ENCODE measurements around the gene KNTC1. TPM values are rescaled to one million over a fixed set of nuclear protein-coding genes. Genes with fewer than 3 reads are reported as not detected.
A peak's percentile ranks its signal among the peaks of the same experiment; 100 is the strongest.
"Not testable (repeated sequence)": the region's sequence is repeated elsewhere in the genome, so short reads cannot be mapped to it uniquely, and the experiment has no call there.

KNTC1 gene
- polyA plus RNA-seq, 2 of the 4 experiments (the other 2 are of a cell fraction) = 30.6 to 68.7 TPM

DNA sequence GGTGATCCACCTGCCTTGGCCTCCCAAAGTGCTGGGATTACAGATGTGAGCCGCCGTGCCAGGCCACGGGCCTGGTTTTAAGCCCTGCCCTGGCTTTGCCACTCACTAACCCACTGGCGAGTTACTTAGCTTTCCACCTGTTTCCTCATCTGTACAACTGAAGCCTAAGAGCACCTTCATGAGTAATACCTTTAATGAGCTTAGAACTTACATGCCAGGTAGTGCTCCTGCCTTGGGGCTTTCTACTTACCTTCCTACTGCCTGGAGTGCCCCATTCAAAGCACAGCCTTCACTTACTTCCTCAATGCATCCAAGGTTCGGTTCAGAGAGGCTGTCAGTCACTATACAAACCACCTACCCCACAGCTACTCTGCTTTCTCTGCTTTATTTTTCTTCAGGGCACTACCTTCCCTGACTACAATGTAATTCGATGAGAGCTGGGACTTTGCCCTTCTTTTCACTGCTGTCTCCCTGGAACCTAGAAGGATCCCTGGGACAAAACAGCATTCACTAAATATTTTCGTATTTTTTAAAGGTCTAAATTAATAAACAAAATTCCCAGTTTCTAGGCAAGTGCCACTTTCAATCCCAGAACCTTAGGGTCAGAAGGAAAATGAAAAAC, 40.1 kb upstream of the KNTC1 start:
- Histone ChIP-seq H3K9me3 (no peaks in the 10 kb centered on the region), H3K4me2 (no peak overlapping the region), H3K27ac (no peak overlapping the region), H3K4me1 (peaks cover 11% of the 10 kb centered on the region; the same call in 1 of the 3 replicates), H3K4me3 (no peak overlapping the region)
- no peak for TF ChIP-seq RCOR1 (IDR thresholded peaks at IDR 0.05; ENCODE audit: low read depth, low read length)
- CTCF ChIA-PET = interaction anchor here (1.0 to 1.9 kb wide), 4 partner anchors 11 to 130 kb away, joined by 4 to 15 read pairs (median 6); no protein-coding TSS in a partner anchor
- FAIRE-seq = no peak
- POLR2A ChIA-PET = interaction anchor here (0.7 kb wide), 1 partner anchor 12 kb away, joined by 3 read pairs; no protein-coding TSS in a partner anchor
- 94% methylated on average over 7 of the region's 7 CpGs for WGBS (ENCODE audit: missing lambda C conversion rate)
- no peak for DNase-seq (ENCODE audit: low read depth in 1 of 2, low spot score in 1 of 2)
- ATAC-seq = no peak

DNA sequence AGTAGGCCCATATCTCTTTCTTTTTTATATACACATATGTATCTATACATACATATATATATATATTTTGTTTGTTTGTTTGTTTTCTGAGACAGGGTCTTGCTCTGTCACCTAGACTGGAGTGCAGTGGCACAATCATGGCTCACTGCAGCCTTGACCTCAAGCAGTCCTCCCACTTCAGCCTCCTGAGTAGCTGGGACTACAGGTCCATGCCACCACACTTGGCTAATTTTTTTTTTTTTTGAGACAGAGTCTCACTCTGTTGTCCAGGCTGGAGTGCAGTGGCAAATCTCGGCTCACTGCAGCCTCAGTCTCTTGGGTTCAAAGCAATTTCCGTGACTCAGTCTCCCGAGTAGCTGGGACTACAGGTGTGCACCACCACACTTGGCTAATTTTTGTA, 39.2 kb upstream of the KNTC1 start:
- not testable (repeated sequence) for H3K4me2 ChIP-seq; H3K4me3 ChIP-seq; H3K27ac ChIP-seq; ATAC-seq; H3K9me3 ChIP-seq; DNase-seq (ENCODE audit: low read depth in 1 of 2, low spot score in 1 of 2); FAIRE-seq
- WGBS (ENCODE audit: missing lambda C conversion rate) = 98% methylated on average over 3 of the region's 3 CpGs
- peaks cover 11% of the 10 kb centered on the region; the same call in 1 of the 3 replicates for H3K4me1 ChIP-seq
- POLR2A ChIA-PET = interaction anchor here (0.8 kb wide), 1 partner anchor 16 kb away, joined by 8 read pairs; no protein-coding TSS in a partner anchor
- CTCF ChIA-PET = interaction anchor here (1.4 kb wide), 1 partner anchor 16 kb away, joined by 4 read pairs; no protein-coding TSS in a partner anchor

GRCh38 chr12:122489038-122489437, 38.0 kb upstream of the KNTC1 start:
- Histone ChIP-seq H3K4me2 (no peak overlapping the region), H3K4me3 (no peak overlapping the region), H3K27ac (no peak overlapping the region), H3K4me1 (peaks cover 11% of the 10 kb centered on the region; the same call in 1 of the 3 replicates), H3K9me3 (no peaks in the 10 kb centered on the region)
- ChIA-PET POLR2A (no interaction called here), CTCF (interaction anchor here (0.6 to 1.5 kb wide), 6 partner anchors 10 to 133 kb away, joined by 3 to 5 read pairs (median 4); partner anchors contain the start of gene ZCCHC8)
- ATAC-seq = peak in 1 of 2 experiments; percentile 35; a peak in 3 of 6 replicates
- WGBS (ENCODE audit: missing lambda C conversion rate) = 46% methylated on average over 2 of the region's 2 CpGs
- TF ChIP-seq CHD4 (IDR thresholded peaks at IDR 0.05; ENCODE audit: borderline replicate concordance) = no peak
- no peak for TF ChIP-seq KDM5A (IDR thresholded peaks at IDR 0.05)
- no peak for TF ChIP-seq ZSCAN20 (CRISPR knock-in tag; IDR thresholded peaks at IDR 0.05)
- TF ChIP-seq CTCF (IDR thresholded peaks at IDR 0.05) = no peak
- no peak for TF ChIP-seq MAFK (IDR thresholded peaks at IDR 0.05; ENCODE audit: partially characterized antibody)
- TF ChIP-seq ZFP36 (IDR thresholded peaks at IDR 0.05; ENCODE audit: borderline replicate concordance, partially characterized antibody) = no peak
- TF ChIP-seq CHD2 (IDR thresholded peaks at IDR 0.05; ENCODE audit: low read length, partially characterized antibody) = no peak
- TF ChIP-seq POLR2AphosphoS2 (conservative IDR thresholded peaks at IDR 0.05; ENCODE audit: low read length) = no peak
- TF ChIP-seq GATA3 (IDR thresholded peaks at IDR 0.05; ENCODE audit: borderline replicate concordance) = no peak
- no peak for TF ChIP-seq HDAC2 (IDR thresholded peaks at IDR 0.05)
- FAIRE-seq = no peak
- DNase-seq (ENCODE audit: low read depth in 1 of 2, low spot score in 1 of 2) = peak in 1 of 2 experiments; percentile 44

DNA sequence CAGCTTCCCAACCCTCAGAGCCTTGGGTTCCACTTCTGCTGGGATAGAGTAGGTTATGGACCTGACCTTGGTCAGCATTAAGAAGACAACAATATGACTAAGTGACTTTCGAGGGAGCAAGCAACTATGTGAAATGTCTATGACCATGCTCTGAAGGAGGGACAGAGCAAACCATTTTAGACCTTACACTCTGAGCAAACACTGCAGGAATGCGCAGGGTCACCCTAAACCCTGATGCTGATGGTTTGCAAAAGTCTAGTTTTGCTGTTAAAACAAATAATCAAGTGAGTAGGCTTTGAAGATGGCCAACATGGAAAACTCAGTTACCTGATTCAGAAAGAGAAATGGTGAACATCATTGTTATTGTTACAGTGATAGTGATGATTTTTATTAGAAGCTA, 35.1 kb upstream of the KNTC1 start:
- WGBS (ENCODE audit: missing lambda C conversion rate) = 85% methylated on average over 2 of the region's 2 CpGs
- H3K27ac ChIP-seq = no peak overlapping the region
- ChIA-PET POLR2A (no interaction called here), CTCF (interaction anchor here (1.2 to 1.5 kb wide), 2 partner anchors 24 to 68 kb away, joined by 4 read pairs; no protein-coding TSS in a partner anchor)
- no peak overlapping the region for H3K4me2 ChIP-seq
- peaks cover 8% of the 10 kb centered on the region; the same call in 1 of the 3 replicates for H3K4me1 ChIP-seq
- FAIRE-seq (no peak), DNase-seq (ENCODE audit: low read depth in 1 of 2, low spot score in 1 of 2) (no peak), ATAC-seq (peak in 1 of 2 experiments; percentile 60; a peak in 3 of 6 replicates)
- no peak overlapping the region for H3K4me3 ChIP-seq
- TF ChIP-seq CHD2 (IDR thresholded peaks at IDR 0.05; ENCODE audit: low read length, partially characterized antibody) (no peak), CEBPB (IDR thresholded peaks at IDR 0.05) (no peak), MAFK (IDR thresholded peaks at IDR 0.05; ENCODE audit: partially characterized antibody) (no peak), HOXB13 (CRISPR knock-in tag; IDR thresholded peaks at IDR 0.05; ENCODE audit: low read depth) (no peak), RCOR1 (IDR thresholded peaks at IDR 0.05; ENCODE audit: low read depth, low read length) (no peak), RFX5 (IDR thresholded peaks at IDR 0.05) (no peak), E2F6 (IDR thresholded peaks at IDR 0.05; ENCODE audit: borderline replicate concordance, low read depth) (no peak), HEYL (CRISPR knock-in tag; IDR thresholded peaks at IDR 0.05) (no peak), ZNF302 (CRISPR knock-in tag; IDR thresholded peaks at IDR 0.05) (no peak), RARB (CRISPR knock-in tag; IDR thresholded peaks at IDR 0.05) (no peak), FOSB (CRISPR knock-in tag; IDR thresholded peaks at IDR 0.05) (no peak), TFCP2L1 (CRISPR knock-in tag; IDR thresholded peaks at IDR 0.05) (no peak), MYC (IDR thresholded peaks at IDR 0.05; ENCODE audit: borderline replicate concordance, low read length) (no peak), JUNB (IDR thresholded peaks at IDR 0.05) (no peak)
- TF ChIP-seq, protein P1, sequence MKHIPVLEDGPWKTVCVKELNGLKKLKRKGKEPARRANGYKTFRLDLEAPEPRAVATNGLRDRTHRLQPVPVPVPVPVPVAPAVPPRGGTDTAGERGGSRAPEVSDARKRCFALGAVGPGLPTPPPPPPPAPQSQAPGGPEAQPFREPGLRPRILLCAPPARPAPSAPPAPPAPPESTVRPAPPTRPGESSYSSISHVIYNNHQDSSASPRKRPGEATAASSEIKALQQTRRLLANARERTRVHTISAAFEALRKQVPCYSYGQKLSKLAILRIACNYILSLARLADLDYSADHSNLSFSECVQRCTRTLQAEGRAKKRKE (CRISPR knock-in tag; IDR thresholded peaks at IDR 0.05; ENCODE audit: low read depth) = no peak
- TF ChIP-seq, protein P2, sequence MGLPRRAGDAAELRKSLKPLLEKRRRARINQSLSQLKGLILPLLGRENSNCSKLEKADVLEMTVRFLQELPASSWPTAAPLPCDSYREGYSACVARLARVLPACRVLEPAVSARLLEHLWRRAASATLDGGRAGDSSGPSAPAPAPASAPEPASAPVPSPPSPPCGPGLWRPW (IDR thresholded peaks at IDR 0.05) = no peak
- H3K9me3 ChIP-seq = no peaks in the 10 kb centered on the region

- H3K9me3 ChIP-seq; CTCF ChIA-PET; DNase-seq (ENCODE audit: low read depth in 1 of 2, low spot score in 1 of 2); H3K4me3 ChIP-seq; ATAC-seq; H3K27ac ChIP-seq; FAIRE-seq; H3K4me2 ChIP-seq: not testable (repeated sequence)
- POLR2A ChIA-PET = interaction anchor here (0.9 kb wide), 1 partner anchor 33 kb away, joined by 4 read pairs; the partner anchor contains the start of genes KNTC1 and RSRC2
- WGBS (ENCODE audit: missing lambda C conversion rate) = 89% methylated on average over 6 of the region's 6 CpGs
- H3K4me1 ChIP-seq = peaks cover 16% of the 10 kb centered on the region; the same call in 2 of the 3 replicates
These were observed 33.8 kb upstream of the KNTC1 start for GRCh38 chr12:122493222-122493621.

All from A549 (cell line).